ENCODE results near the gene ZNF205. TPM values are rescaled to one million over a fixed set of nuclear protein-coding genes. Genes with fewer than 3 reads are reported as not detected.
A peak's percentile ranks its signal among the peaks of the same experiment; 100 is the strongest.

The ZNF205 gene
- total and polyA plus RNA-seq, 9 of the 15 experiments (the other 6 are each of a cell fraction or from before 2014, with no cell fraction given), result 2.4 to 11.8 (median 5.1) TPM; not detected in 2

GRCh38 chr16:3161235-3162018 is 49.0 kb downstream of the ZNF205 start:
- Histone ChIP-seq H3K4me1 (replicated peaks in 1 of 2; ENCODE audit: control insufficient read depth in 2 of 2, insufficient read depth in 2 of 2, low read length in 2 of 2) (peaks cover 24 to 57% of the 10 kb centered on the region in 2 experiments; a peak in 4 of 5 replicates), H3K4me3 (no peak overlapping the region), H3K79me2 (ENCODE audit: control insufficient read depth, insufficient read depth, low read length) (no peaks in the 10 kb centered on the region), H2AFZ (ENCODE audit: low read depth, low read length) (no peak overlapping the region), H3K36me3 (ENCODE audit: control insufficient read depth, insufficient read depth, low read length) (no peaks in the 10 kb centered on the region), H4K20me1 (replicated peaks; ENCODE audit: control insufficient read depth, insufficient read depth, low read length) (no peaks in the 10 kb centered on the region), H3K27ac (ENCODE audit: extremely low read depth, low read depth, low read length) (no peak overlapping the region), H3K27me3 (ENCODE audit: control insufficient read depth in 2 of 2, insufficient read depth in 2 of 2, low read length in 2 of 2) (no peaks in the 10 kb centered on the region), H3K9me3 (replicated peaks; ENCODE audit: control insufficient read depth, insufficient read depth, low read depth, low read length) (no peaks in the 10 kb centered on the region), H3K4me2 (ENCODE audit: insufficient read depth, low read length) (no peak overlapping the region), H3K9ac (ENCODE audit: insufficient read depth in 1 of 2, low read depth in 2 of 2, low read length in 2 of 2) (peak overlapping the region in 1 of 2 experiments; percentile 15; a peak in 2 of 4 replicates), H3K9me1 (ENCODE audit: control insufficient read depth, insufficient read depth, low read length) (no peaks in the 10 kb centered on the region)
- TF ChIP-seq ZNF121 (CRISPR knock-in tag; conservative IDR thresholded peaks at IDR 0.05), result peak; percentile 41
- TF ChIP-seq SMARCA5 (IDR thresholded peaks at IDR 0.05), result no peak
- no peak for TF ChIP-seq MCM5 (IDR thresholded peaks at IDR 0.05; ENCODE audit: low read depth)
- TF ChIP-seq ZC3H4 (CRISPR knock-in tag; IDR thresholded peaks at IDR 0.05; ENCODE audit: borderline replicate concordance), result no peak
- TF ChIP-seq, protein P1, sequence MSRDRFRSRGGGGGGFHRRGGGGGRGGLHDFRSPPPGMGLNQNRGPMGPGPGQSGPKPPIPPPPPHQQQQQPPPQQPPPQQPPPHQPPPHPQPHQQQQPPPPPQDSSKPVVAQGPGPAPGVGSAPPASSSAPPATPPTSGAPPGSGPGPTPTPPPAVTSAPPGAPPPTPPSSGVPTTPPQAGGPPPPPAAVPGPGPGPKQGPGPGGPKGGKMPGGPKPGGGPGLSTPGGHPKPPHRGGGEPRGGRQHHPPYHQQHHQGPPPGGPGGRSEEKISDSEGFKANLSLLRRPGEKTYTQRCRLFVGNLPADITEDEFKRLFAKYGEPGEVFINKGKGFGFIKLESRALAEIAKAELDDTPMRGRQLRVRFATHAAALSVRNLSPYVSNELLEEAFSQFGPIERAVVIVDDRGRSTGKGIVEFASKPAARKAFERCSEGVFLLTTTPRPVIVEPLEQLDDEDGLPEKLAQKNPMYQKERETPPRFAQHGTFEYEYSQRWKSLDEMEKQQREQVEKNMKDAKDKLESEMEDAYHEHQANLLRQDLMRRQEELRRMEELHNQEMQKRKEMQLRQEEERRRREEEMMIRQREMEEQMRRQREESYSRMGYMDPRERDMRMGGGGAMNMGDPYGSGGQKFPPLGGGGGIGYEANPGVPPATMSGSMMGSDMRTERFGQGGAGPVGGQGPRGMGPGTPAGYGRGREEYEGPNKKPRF (IDR thresholded peaks at IDR 0.05; ENCODE audit: low read depth, low read length), result no peak
- no peak for TF ChIP-seq MCM2 (IDR thresholded peaks at IDR 0.05; ENCODE audit: low read depth)
- TF ChIP-seq ZNF212 (CRISPR knock-in tag; IDR thresholded peaks at IDR 0.05), result no peak
- TF ChIP-seq MYBL2 (IDR thresholded peaks at IDR 0.05; ENCODE audit: low read depth), result no peak
- TF ChIP-seq MYBL2 (CRISPR knock-in tag; IDR thresholded peaks at IDR 0.05; ENCODE audit: borderline replicate concordance), result no peak
- no peak for TF ChIP-seq NR2F6 (CRISPR knock-in tag; IDR thresholded peaks at IDR 0.05)
- TF ChIP-seq ILF3 (IDR thresholded peaks at IDR 0.05; ENCODE audit: borderline replicate concordance), result no peak
- TF ChIP-seq, protein P2, sequence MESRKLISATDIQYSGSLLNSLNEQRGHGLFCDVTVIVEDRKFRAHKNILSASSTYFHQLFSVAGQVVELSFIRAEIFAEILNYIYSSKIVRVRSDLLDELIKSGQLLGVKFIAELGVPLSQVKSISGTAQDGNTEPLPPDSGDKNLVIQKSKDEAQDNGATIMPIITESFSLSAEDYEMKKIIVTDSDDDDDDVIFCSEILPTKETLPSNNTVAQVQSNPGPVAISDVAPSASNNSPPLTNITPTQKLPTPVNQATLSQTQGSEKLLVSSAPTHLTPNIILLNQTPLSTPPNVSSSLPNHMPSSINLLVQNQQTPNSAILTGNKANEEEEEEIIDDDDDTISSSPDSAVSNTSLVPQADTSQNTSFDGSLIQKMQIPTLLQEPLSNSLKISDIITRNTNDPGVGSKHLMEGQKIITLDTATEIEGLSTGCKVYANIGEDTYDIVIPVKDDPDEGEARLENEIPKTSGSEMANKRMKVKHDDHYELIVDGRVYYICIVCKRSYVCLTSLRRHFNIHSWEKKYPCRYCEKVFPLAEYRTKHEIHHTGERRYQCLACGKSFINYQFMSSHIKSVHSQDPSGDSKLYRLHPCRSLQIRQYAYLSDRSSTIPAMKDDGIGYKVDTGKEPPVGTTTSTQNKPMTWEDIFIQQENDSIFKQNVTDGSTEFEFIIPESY (CRISPR knock-in tag; IDR thresholded peaks at IDR 0.05), result peak; percentile 59; the same call in 1 of the 2 replicates
- TF ChIP-seq ZNF165 (CRISPR knock-in tag; IDR thresholded peaks at IDR 0.05; ENCODE audit: borderline replicate concordance), result no peak
- in situ Hi-C loops (cut with MboI), result no loop called here
- POLR2A ChIA-PET, result interaction anchor here (0.6 to 1.4 kb wide), 4 partner anchors 9 to 442 kb away, joined by 3 to 8 read pairs (median 4); no protein-coding TSS in a partner anchor
- CTCF ChIA-PET (ENCODE audit: low intra/inter-chr PET ratio), result no interaction called here
- WGBS (ENCODE audit: insufficient coverage, low coverage, missing lambda C conversion rate), result 88% methylated on average over 36 of the region's 36 CpGs
- FAIRE-seq (no peak), DNase-seq (ENCODE audit: extremely low read depth in 1 of 4, low spot score in 3 of 4) (no peak), ATAC-seq (no peak)
- intact Hi-C loops (cut with micrococcal nuclease), result no loop called here
- no TSS peak for BruUV-seq (replicated peaks)
